ENCODE measurements around the gene NT5C2.

GRCh38 chr10:103111031-103111917 is 81.8 kb downstream of the NT5C2 start:
- TF ChIP-seq, protein P1, sequence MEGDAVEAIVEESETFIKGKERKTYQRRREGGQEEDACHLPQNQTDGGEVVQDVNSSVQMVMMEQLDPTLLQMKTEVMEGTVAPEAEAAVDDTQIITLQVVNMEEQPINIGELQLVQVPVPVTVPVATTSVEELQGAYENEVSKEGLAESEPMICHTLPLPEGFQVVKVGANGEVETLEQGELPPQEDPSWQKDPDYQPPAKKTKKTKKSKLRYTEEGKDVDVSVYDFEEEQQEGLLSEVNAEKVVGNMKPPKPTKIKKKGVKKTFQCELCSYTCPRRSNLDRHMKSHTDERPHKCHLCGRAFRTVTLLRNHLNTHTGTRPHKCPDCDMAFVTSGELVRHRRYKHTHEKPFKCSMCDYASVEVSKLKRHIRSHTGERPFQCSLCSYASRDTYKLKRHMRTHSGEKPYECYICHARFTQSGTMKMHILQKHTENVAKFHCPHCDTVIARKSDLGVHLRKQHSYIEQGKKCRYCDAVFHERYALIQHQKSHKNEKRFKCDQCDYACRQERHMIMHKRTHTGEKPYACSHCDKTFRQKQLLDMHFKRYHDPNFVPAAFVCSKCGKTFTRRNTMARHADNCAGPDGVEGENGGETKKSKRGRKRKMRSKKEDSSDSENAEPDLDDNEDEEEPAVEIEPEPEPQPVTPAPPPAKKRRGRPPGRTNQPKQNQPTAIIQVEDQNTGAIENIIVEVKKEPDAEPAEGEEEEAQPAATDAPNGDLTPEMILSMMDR (IDR thresholded peaks at IDR 0.05): no peak
- TF ChIP-seq POLR2A (IDR thresholded peaks at IDR 0.05): no peak
